ENCODE data around the gene MALL. TPM values are rescaled to one million over a fixed set of nuclear protein-coding genes. Genes with fewer than 3 reads are reported as not detected.
A peak's percentile ranks its signal among the peaks of the same experiment; 100 is the strongest.

MALL gene
- total RNA-seq, 1 donor from 2014 or later: 1.1 TPM

- Histone ChIP-seq H3K27ac (no peak overlapping the region), H3K79me2 (ENCODE audit: low read depth) (no peaks in the 10 kb centered on the region), H3K9me3 (ENCODE audit: low read depth) (no peaks in the 10 kb centered on the region), H3K9ac (no peak overlapping the region), H2AFZ (replicated peaks) (no peak overlapping the region), H3K27me3 (no peaks in the 10 kb centered on the region), H4K20me1 (ENCODE audit: low read depth) (no peaks in the 10 kb centered on the region), H3F3A (ENCODE audit: low read depth) (no peaks in the 10 kb centered on the region), H3K4me3 (no peak overlapping the region), H3K36me3 (no peaks in the 10 kb centered on the region), H3K4me1 (no peaks in the 10 kb centered on the region), H3K4me2 (no peak overlapping the region)
- Mint-ChIP-seq H3K27me3 (ENCODE audit: insufficient read depth, low read depth) (peaks cover 9% of the 10 kb centered on the region), H3K4me1 (peaks cover 5% of the 10 kb centered on the region), H3K4me3 (no peak overlapping the region), H3K9me3 (peaks cover 2% of the 10 kb centered on the region), H3K36me3 (no peaks in the 10 kb centered on the region), H3K27ac (peak overlapping the region; percentile 86)
- TF ChIP-seq CTCF (IDR thresholded peaks at IDR 0.05) (no peak), EZH2phosphoT487 (IDR thresholded peaks at IDR 0.05) (no peak), EZH2 (IDR thresholded peaks at IDR 0.05) (no peak)
- no peak for DNase-seq (ENCODE audit: low spot score)
These were observed 15.1 kb downstream of the MALL start for GRCh38 chr2:110100480-110100879.

- Histone ChIP-seq H3K79me2 (ENCODE audit: low read depth) (no peaks in the 10 kb centered on the region), H2AFZ (replicated peaks) (no peak overlapping the region), H3K36me3 (no peaks in the 10 kb centered on the region), H3K4me1 (no peaks in the 10 kb centered on the region), H3F3A (ENCODE audit: low read depth) (no peaks in the 10 kb centered on the region), H3K27me3 (no peaks in the 10 kb centered on the region), H3K4me3 (no peak overlapping the region), H3K4me2 (no peak overlapping the region), H3K9ac (no peak overlapping the region), H3K27ac (no peak overlapping the region), H4K20me1 (ENCODE audit: low read depth) (no peaks in the 10 kb centered on the region), H3K9me3 (ENCODE audit: low read depth) (no peaks in the 10 kb centered on the region)
- H3K4me1 Mint-ChIP-seq: peaks cover 5% of the 10 kb centered on the region
- H3K4me3 Mint-ChIP-seq: no peak overlapping the region
- H3K36me3 Mint-ChIP-seq: no peaks in the 10 kb centered on the region
- H3K9me3 Mint-ChIP-seq: peaks cover 2% of the 10 kb centered on the region
- H3K27ac Mint-ChIP-seq: peak overlapping the region; percentile 46
- DNase-seq (ENCODE audit: low spot score): no peak
- TF ChIP-seq EZH2 (IDR thresholded peaks at IDR 0.05) (no peak), EZH2phosphoT487 (IDR thresholded peaks at IDR 0.05) (no peak), CTCF (IDR thresholded peaks at IDR 0.05) (no peak)
- H3K27me3 Mint-ChIP-seq (ENCODE audit: insufficient read depth, low read depth): peaks cover 6% of the 10 kb centered on the region
These were observed 16.0 kb downstream of the MALL start for GRCh38 chr2:110099471-110100225.

- Histone ChIP-seq H3K4me2 (no peak overlapping the region), H3F3A (ENCODE audit: low read depth) (no peaks in the 10 kb centered on the region), H3K4me3 (no peak overlapping the region), H4K20me1 (ENCODE audit: low read depth) (no peaks in the 10 kb centered on the region), H3K36me3 (no peaks in the 10 kb centered on the region), H3K4me1 (no peaks in the 10 kb centered on the region), H3K79me2 (ENCODE audit: low read depth) (no peaks in the 10 kb centered on the region), H2AFZ (replicated peaks) (no peak overlapping the region), H3K9ac (no peak overlapping the region), H3K9me3 (ENCODE audit: low read depth) (no peaks in the 10 kb centered on the region), H3K27me3 (no peaks in the 10 kb centered on the region), H3K27ac (no peak overlapping the region)
- Mint-ChIP-seq H3K36me3 (no peaks in the 10 kb centered on the region), H3K4me3 (no peak overlapping the region), H3K27ac (no peak overlapping the region), H3K9me3 (peaks cover 2% of the 10 kb centered on the region), H3K4me1 (peaks cover 3% of the 10 kb centered on the region), H3K27me3 (ENCODE audit: insufficient read depth, low read depth) (peaks cover 6% of the 10 kb centered on the region)
- no peak for TF ChIP-seq EZH2 (IDR thresholded peaks at IDR 0.05)
- no peak for TF ChIP-seq CTCF (IDR thresholded peaks at IDR 0.05)
- TF ChIP-seq EZH2phosphoT487 (IDR thresholded peaks at IDR 0.05): no peak
- DNase-seq (ENCODE audit: low spot score): no peak
These were observed 16.6 kb downstream of the MALL start for GRCh38 chr2:110099038-110099425.

Data from neural progenitor cell (in vitro differentiated cells).